ENCODE measurements around the gene OGN. TPM values are rescaled to one million over a fixed set of nuclear protein-coding genes. Genes with fewer than 3 reads are reported as not detected.

The OGN gene
- total RNA-seq, 1 experiment from 2014 or later: not detected

- no peak for DNase-seq (ENCODE audit: low read depth)
Measured at GRCh38 chr9:92349771-92350739, 54.3 kb downstream of the OGN start.

GRCh38 chr9:92345582-92345981, 58.8 kb downstream of the OGN start:
- no peak for DNase-seq (ENCODE audit: low read depth)

- DNase-seq (ENCODE audit: low read depth): no peak
Measured at GRCh38 chr9:92342825-92343488, 61.4 kb downstream of the OGN start.

- no peak for DNase-seq (ENCODE audit: low read depth)
Measured at GRCh38 chr9:92341578-92341977, 62.8 kb downstream of the OGN start.

GRCh38 chr9:92333282-92333634, 71.1 kb downstream of the OGN start:
- no peak for DNase-seq (ENCODE audit: low read depth)

Other genes starting within 250 kb of the OGN start
- gene IARS1, start 110.9 kb downstream of the OGN start, total RNA-seq (2014; rRNA removed; shearing (Covaris generic)): 275 and 327 TPM in 2 replicates
- 21.8 and 31.5 TPM in 2 replicates for gene NOL8, start 79.2 kb downstream of the OGN start, total RNA-seq (2014; rRNA removed; shearing (Covaris generic))
- 16.0 TPM in 2 replicates for gene CENPP, start 78.6 kb downstream of the OGN start, total RNA-seq (2014; rRNA removed; shearing (Covaris generic))
- gene OMD, start 19.9 kb upstream of the OGN start, total RNA-seq (2014; rRNA removed; shearing (Covaris generic)): not detected in 2 replicates
- not detected in 2 replicates for gene ASPN, start 77.9 kb upstream of the OGN start, total RNA-seq (2014; rRNA removed; shearing (Covaris generic))
- 0.11 and 0.17 TPM in 2 replicates for gene ECM2, start 131.4 kb upstream of the OGN start, total RNA-seq (2014; rRNA removed; shearing (Covaris generic))